Measurements from ENCODE around the gene RETSAT. TPM values are rescaled to one million over a fixed set of nuclear protein-coding genes. Genes with fewer than 3 reads are reported as not detected.
A peak's percentile ranks its signal among the peaks of the same experiment; 100 is the strongest.

The RETSAT gene
- total and polyA plus RNA-seq, 2 of the 13 experiments (the other 11 are each of a cell fraction or from before 2014, with no cell fraction given) = 46.7 to 61.0 TPM

GRCh38 chr2:85307527-85307897 lies 46.8 kb downstream of the RETSAT start (continued):
- TF ChIP-seq RCOR2 (CRISPR knock-in tag; IDR thresholded peaks at IDR 0.05) (no peak), KLF15 (CRISPR knock-in tag; IDR thresholded peaks at IDR 0.05; ENCODE audit: borderline replicate concordance) (no peak), SALL1 (CRISPR knock-in tag; IDR thresholded peaks at IDR 0.05) (no peak), ZMYM4 (CRISPR knock-in tag; IDR thresholded peaks at IDR 0.05) (no peak), BRD4 (CRISPR knock-in tag; IDR thresholded peaks at IDR 0.05) (no peak), ZNF44 (CRISPR knock-in tag; IDR thresholded peaks at IDR 0.05) (no peak), ZNF232 (CRISPR knock-in tag; IDR thresholded peaks at IDR 0.05; ENCODE audit: borderline replicate concordance) (no peak), ZBTB4 (CRISPR knock-in tag; IDR thresholded peaks at IDR 0.05; ENCODE audit: borderline replicate concordance) (0 out of 2 replicates have a peak, but pooled peaks have one; percentile 4), REST (IDR thresholded peaks at IDR 0.05; ENCODE audit: borderline replicate concordance in 1 of 2, low read depth in 1 of 2, low read length in 2 of 2) (no peak), ELF4 (CRISPR knock-in tag; IDR thresholded peaks at IDR 0.05; ENCODE audit: borderline replicate concordance) (0 out of 2 replicates have a peak, but pooled peaks have one; percentile 15), CHCHD3 (CRISPR knock-in tag; IDR thresholded peaks at IDR 0.05) (no peak), ZNF773 (CRISPR knock-in tag; IDR thresholded peaks at IDR 0.05; ENCODE audit: borderline replicate concordance) (no peak)
- TF ChIP-seq, protein P1, sequence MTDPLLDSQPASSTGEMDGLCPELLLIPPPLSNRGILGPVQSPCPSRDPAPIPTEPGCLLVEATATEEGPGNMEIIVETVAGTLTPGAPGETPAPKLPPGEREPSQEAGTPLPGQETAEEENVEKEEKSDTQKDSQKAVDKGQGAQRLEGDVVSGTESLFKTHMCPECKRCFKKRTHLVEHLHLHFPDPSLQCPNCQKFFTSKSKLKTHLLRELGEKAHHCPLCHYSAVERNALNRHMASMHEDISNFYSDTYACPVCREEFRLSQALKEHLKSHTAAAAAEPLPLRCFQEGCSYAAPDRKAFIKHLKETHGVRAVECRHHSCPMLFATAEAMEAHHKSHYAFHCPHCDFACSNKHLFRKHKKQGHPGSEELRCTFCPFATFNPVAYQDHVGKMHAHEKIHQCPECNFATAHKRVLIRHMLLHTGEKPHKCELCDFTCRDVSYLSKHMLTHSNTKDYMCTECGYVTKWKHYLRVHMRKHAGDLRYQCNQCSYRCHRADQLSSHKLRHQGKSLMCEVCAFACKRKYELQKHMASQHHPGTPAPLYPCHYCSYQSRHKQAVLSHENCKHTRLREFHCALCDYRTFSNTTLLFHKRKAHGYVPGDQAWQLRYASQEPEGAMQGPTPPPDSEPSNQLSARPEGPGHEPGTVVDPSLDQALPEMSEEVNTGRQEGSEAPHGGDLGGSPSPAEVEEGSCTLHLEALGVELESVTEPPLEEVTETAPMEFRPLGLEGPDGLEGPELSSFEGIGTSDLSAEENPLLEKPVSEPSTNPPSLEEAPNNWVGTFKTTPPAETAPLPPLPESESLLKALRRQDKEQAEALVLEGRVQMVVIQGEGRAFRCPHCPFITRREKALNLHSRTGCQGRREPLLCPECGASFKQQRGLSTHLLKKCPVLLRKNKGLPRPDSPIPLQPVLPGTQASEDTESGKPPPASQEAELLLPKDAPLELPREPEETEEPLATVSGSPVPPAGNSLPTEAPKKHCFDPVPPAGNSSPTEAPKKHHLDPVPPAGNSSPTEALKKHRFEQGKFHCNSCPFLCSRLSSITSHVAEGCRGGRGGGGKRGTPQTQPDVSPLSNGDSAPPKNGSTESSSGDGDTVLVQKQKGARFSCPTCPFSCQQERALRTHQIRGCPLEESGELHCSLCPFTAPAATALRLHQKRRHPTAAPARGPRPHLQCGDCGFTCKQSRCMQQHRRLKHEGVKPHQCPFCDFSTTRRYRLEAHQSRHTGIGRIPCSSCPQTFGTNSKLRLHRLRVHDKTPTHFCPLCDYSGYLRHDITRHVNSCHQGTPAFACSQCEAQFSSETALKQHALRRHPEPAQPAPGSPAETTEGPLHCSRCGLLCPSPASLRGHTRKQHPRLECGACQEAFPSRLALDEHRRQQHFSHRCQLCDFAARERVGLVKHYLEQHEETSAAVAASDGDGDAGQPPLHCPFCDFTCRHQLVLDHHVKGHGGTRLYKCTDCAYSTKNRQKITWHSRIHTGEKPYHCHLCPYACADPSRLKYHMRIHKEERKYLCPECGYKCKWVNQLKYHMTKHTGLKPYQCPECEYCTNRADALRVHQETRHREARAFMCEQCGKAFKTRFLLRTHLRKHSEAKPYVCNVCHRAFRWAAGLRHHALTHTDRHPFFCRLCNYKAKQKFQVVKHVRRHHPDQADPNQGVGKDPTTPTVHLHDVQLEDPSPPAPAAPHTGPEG (CRISPR knock-in tag; IDR thresholded peaks at IDR 0.05) = no peak
- TF ChIP-seq, protein P2, sequence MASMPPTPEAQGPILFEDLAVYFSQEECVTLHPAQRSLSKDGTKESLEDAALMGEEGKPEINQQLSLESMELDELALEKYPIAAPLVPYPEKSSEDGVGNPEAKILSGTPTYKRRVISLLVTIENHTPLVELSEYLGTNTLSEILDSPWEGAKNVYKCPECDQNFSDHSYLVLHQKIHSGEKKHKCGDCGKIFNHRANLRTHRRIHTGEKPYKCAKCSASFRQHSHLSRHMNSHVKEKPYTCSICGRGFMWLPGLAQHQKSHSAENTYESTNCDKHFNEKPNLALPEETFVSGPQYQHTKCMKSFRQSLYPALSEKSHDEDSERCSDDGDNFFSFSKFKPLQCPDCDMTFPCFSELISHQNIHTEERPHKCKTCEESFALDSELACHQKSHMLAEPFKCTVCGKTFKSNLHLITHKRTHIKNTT (CRISPR knock-in tag; IDR thresholded peaks at IDR 0.05) = no peak
- TF ChIP-seq, protein P3, sequence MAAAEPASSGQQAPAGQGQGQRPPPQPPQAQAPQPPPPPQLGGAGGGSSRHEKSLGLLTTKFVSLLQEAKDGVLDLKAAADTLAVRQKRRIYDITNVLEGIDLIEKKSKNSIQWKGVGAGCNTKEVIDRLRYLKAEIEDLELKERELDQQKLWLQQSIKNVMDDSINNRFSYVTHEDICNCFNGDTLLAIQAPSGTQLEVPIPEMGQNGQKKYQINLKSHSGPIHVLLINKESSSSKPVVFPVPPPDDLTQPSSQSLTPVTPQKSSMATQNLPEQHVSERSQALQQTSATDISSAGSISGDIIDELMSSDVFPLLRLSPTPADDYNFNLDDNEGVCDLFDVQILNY (CRISPR knock-in tag; conservative IDR thresholded peaks at IDR 0.05) = 0 out of 2 replicates have a peak, but pooled peaks have one; percentile 22

Measured in HepG2 (cell line).